ENCODE data around the gene TSPAN16.

GRCh38 chr19:11337080-11337479 is 41.1 kb downstream of the TSPAN16 start:
- TF ChIP-seq, protein P1, sequence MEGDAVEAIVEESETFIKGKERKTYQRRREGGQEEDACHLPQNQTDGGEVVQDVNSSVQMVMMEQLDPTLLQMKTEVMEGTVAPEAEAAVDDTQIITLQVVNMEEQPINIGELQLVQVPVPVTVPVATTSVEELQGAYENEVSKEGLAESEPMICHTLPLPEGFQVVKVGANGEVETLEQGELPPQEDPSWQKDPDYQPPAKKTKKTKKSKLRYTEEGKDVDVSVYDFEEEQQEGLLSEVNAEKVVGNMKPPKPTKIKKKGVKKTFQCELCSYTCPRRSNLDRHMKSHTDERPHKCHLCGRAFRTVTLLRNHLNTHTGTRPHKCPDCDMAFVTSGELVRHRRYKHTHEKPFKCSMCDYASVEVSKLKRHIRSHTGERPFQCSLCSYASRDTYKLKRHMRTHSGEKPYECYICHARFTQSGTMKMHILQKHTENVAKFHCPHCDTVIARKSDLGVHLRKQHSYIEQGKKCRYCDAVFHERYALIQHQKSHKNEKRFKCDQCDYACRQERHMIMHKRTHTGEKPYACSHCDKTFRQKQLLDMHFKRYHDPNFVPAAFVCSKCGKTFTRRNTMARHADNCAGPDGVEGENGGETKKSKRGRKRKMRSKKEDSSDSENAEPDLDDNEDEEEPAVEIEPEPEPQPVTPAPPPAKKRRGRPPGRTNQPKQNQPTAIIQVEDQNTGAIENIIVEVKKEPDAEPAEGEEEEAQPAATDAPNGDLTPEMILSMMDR (IDR thresholded peaks at IDR 0.05; ENCODE audit: borderline replicate concordance, extremely low read depth, low read length, poor library complexity, severe bottlenecking) = no peak
- no peak for TF ChIP-seq EZH2 (IDR thresholded peaks at IDR 0.05; ENCODE audit: borderline replicate concordance, low read depth, low read length, severe bottlenecking)

Measured in DND-41 (cell line).